HEK293 (cell line): ENCODE measurements around the gene NID1.

ENCODE experiments used
- CTCF ChIA-PET: fragments of 350-600 bp; formaldehyde crosslinking; extraction: SDS; loops from one replicate; lab custom pipeline; 2021; ENCODE audit warnings: antibody characterized with exemption; lab: Yijun Ruan, JAX
- POLR2A ChIA-PET: fragments of 300-600 bp; formaldehyde crosslinking; extraction: SDS; loops from one replicate; lab custom pipeline; 2020; ENCODE audit warnings: antibody characterized with exemption, inconsistent platforms; lab: Yijun Ruan, JAX
- H3K27ac ChIP-seq: fragments of 200-500 bp; sonication (Bioruptor generic); 2 replicates; pipeline ENCODE4 v1.5.1; 2014; ENCODE audit warnings: low read depth, low read length, control low read depth, inconsistent platforms; ENCODE audit errors: extremely low read depth
- H3K36me3 ChIP-seq, 2 experiments: fragments of 200-500 bp in 1 of 2; sonication (Bioruptor generic) in 1 of 2; 1 replicate in 1 of 2; 2 replicates in 1 of 2; pipeline ENCODE4 v1.5.1; 2014 to 2017; ENCODE audit warnings: inconsistent platforms in 2 of 2, low read length in 2 of 2; ENCODE audit not compliant: control insufficient read depth in 2 of 2, insufficient read depth in 1 of 2
- H3K4me1 ChIP-seq: fragments of 200-500 bp; sonication (Bioruptor generic); 2 replicates; pipeline ENCODE4 v1.5.1; 2014; ENCODE audit warnings: mild to moderate bottlenecking, low read length, inconsistent platforms; ENCODE audit not compliant: control insufficient read depth, insufficient read depth
- H3K4me3 ChIP-seq: 2 replicates; pipeline ENCODE4 v1.5.1; 2011; ENCODE audit warnings: low read depth, mild to moderate bottlenecking, control low read depth, low read length, moderate library complexity
- H3K9me3 ChIP-seq: fragments of 200-500 bp; sonication (Bioruptor generic); 2 replicates; pipeline ENCODE4 v1.5.1; 2014; ENCODE audit warnings: low read depth, low read length, inconsistent platforms; ENCODE audit not compliant: control insufficient read depth, insufficient read depth
- GLIS2 ChIP-seq: fragments of 450-650 bp; formaldehyde crosslinking; IDR thresholded peaks from 2 replicates; pipeline ENCODE4 v1.5.1; 2016; ENCODE audit warnings: missing biosample characterization, missing genetic modification characterization
- OSR2 ChIP-seq: fragments of 450-650 bp; formaldehyde crosslinking; IDR thresholded peaks from 2 replicates; pipeline ENCODE4 v1.5.1; 2016; ENCODE audit warnings: missing biosample characterization, missing genetic modification characterization
- OVOL3 ChIP-seq: fragments of 450-650 bp; formaldehyde crosslinking; IDR thresholded peaks from 2 replicates; pipeline ENCODE4 v1.5.1; 2016; ENCODE audit warnings: missing biosample characterization, missing genetic modification characterization
- PRDM1 ChIP-seq: fragments of 450-650 bp; formaldehyde crosslinking; IDR thresholded peaks from 2 replicates; pipeline ENCODE4; 2016; ENCODE audit warnings: missing biosample characterization, missing genetic modification characterization
- SP2 ChIP-seq: fragments of 450-650 bp; formaldehyde crosslinking; IDR thresholded peaks from 2 replicates; pipeline ENCODE4 v1.5.1; 2016; ENCODE audit warnings: missing biosample characterization, missing genetic modification characterization
- TCF7L2 ChIP-seq: IDR thresholded peaks from 2 replicates; pipeline ENCODE4 v1.6.1; 2011; ENCODE audit warnings: low read depth, mild to moderate bottlenecking, inconsistent platforms, low read length, moderate library complexity, borderline replicate concordance
- ZBTB1 ChIP-seq: fragments of 450-650 bp; formaldehyde crosslinking; IDR thresholded peaks from 2 replicates; pipeline ENCODE4 v1.5.1; 2016; ENCODE audit warnings: missing biosample characterization, missing genetic modification characterization
- ZBTB8A ChIP-seq: fragments of 450-650 bp; formaldehyde crosslinking; IDR thresholded peaks from 2 replicates; pipeline ENCODE4 v1.5.1; 2016; ENCODE audit warnings: missing biosample characterization, missing genetic modification characterization
- ZFHX2 ChIP-seq: fragments of 450-650 bp; formaldehyde crosslinking; conservative IDR thresholded peaks from 2 replicates; pipeline ENCODE4 v1.5.1; 2016; ENCODE audit warnings: missing biosample characterization, missing genetic modification characterization
- ZNF114 ChIP-seq: fragments of 450-650 bp; formaldehyde crosslinking; IDR thresholded peaks from 2 replicates; pipeline ENCODE4 v1.5.0; 2017; ENCODE audit warnings: missing biosample characterization, missing genetic modification characterization
- ZNF121 ChIP-seq: fragments of 450-650 bp; formaldehyde crosslinking; IDR thresholded peaks from 2 replicates; pipeline ENCODE4 v1.5.1; 2016; ENCODE audit warnings: missing biosample characterization, missing genetic modification characterization
- ZNF133 ChIP-seq: fragments of 450-650 bp; formaldehyde crosslinking; IDR thresholded peaks from 2 replicates; pipeline ENCODE4 v1.5.1; 2016; ENCODE audit warnings: missing biosample characterization, missing genetic modification characterization
- ZNF138 ChIP-seq: fragments of 450-650 bp; formaldehyde crosslinking; IDR thresholded peaks from 2 replicates; pipeline ENCODE4 v1.5.1; 2016; ENCODE audit warnings: missing biosample characterization, missing genetic modification characterization, borderline replicate concordance
- ZNF175 ChIP-seq: fragments of 450-650 bp; formaldehyde crosslinking; IDR thresholded peaks from 2 replicates; pipeline ENCODE4 v1.5.1; 2016; ENCODE audit warnings: missing biosample characterization, missing genetic modification characterization
- ZNF184 ChIP-seq: fragments of 450-650 bp; IDR thresholded peaks from 2 replicates; pipeline ENCODE4 v1.5.1; 2018; ENCODE audit warnings: missing biosample characterization, mild to moderate bottlenecking, missing genetic modification characterization
- ZNF202 ChIP-seq: fragments of 450-650 bp; formaldehyde crosslinking; IDR thresholded peaks from 2 replicates; pipeline ENCODE4 v1.5.1; 2016; ENCODE audit warnings: missing biosample characterization, missing genetic modification characterization, borderline replicate concordance
- ZNF529 ChIP-seq: fragments of 450-650 bp; formaldehyde crosslinking; IDR thresholded peaks from 2 replicates; pipeline ENCODE4 v1.5.1; 2017; ENCODE audit warnings: missing genetic modification characterization, missing biosample characterization; ENCODE audit not compliant: insufficient replicate concordance
- ZNF530 ChIP-seq: fragments of 450-650 bp; formaldehyde crosslinking; IDR thresholded peaks from 2 replicates; pipeline ENCODE4 v1.5.1; 2016; ENCODE audit warnings: low read depth, missing biosample characterization, missing genetic modification characterization
- ZNF76 ChIP-seq: fragments of 450-650 bp; formaldehyde crosslinking; IDR thresholded peaks from 2 replicates; pipeline ENCODE4; 2016; ENCODE audit warnings: low read depth, missing biosample characterization, missing genetic modification characterization, borderline replicate concordance
- ZNF843 ChIP-seq: fragments of 450-650 bp; formaldehyde crosslinking; IDR thresholded peaks from 2 replicates; pipeline ENCODE4 v1.5.1; 2016; ENCODE audit warnings: missing biosample characterization, missing genetic modification characterization
- TF ChIP-seq, protein P1 (sequence below): fragments of 450-650 bp; formaldehyde crosslinking; IDR thresholded peaks from 2 replicates; pipeline ENCODE4 v1.5.1; 2017; ENCODE audit warnings: missing biosample characterization, missing genetic modification characterization
- TF ChIP-seq, protein P2 (sequence below): fragments of 450-650 bp; formaldehyde crosslinking; IDR thresholded peaks from 2 replicates; pipeline ENCODE4 v1.5.1; 2016; ENCODE audit warnings: missing biosample characterization, missing genetic modification characterization
- TF ChIP-seq, protein P3 (sequence below): fragments of 450-650 bp; formaldehyde crosslinking; IDR thresholded peaks from 2 replicates; pipeline ENCODE4 v1.5.1; 2016; ENCODE audit warnings: missing biosample characterization, missing genetic modification characterization
- TF ChIP-seq, protein P4 (sequence below): fragments of 450-650 bp; formaldehyde crosslinking; conservative IDR thresholded peaks from 2 replicates; pipeline ENCODE4 v1.5.1; 2016; ENCODE audit warnings: low read depth, missing biosample characterization, missing genetic modification characterization

NID1 gene

DNA sequence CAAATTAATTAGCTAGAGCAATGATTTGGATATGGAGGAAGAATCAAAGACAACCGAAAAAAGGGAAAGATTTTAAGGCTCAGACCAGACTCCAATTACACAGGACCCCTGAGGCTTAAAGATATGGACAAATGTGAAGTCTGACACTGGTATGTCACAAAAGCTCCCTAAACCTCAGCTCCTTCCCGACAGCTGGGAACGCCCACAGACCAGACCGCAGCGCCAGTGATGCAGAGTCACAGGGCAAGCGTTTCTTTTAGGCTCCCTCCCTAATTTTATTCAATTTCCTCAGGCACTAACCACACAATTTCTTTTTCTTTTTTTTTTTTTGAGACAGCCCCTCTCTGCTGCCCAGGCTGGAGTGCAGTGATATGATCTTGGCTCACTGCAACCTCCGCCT is 40.2 kb downstream of the NID1 start:
- ChIA-PET POLR2A (interaction anchor here (0.6 to 0.7 kb wide), 2 partner anchors 45 to 50 kb away, joined by 3 to 5 read pairs; no protein-coding TSS in a partner anchor), CTCF (interaction anchor here (0.6 kb wide), 1 partner anchor 292 kb away, joined by 4 read pairs; no protein-coding TSS in a partner anchor)
- Histone ChIP-seq H3K27ac (no peak overlapping the region), H3K4me3 (no peak overlapping the region), H3K36me3 (peaks cover 33 to 86% of the 10 kb centered on the region in 2 experiments), H3K9me3 (no peaks in the 10 kb centered on the region), H3K4me1 (no peaks in the 10 kb centered on the region)
- TF ChIP-seq ZNF138 (tag by site-specific recombination) (no peak), ZNF133 (no peak), GLIS2 (no peak), ZBTB1 (tag by site-specific recombination) (no peak), ZNF843 (tag by site-specific recombination) (no peak), ZNF530 (tag by site-specific recombination) (no peak), OVOL3 (tag by site-specific recombination) (no peak), ZNF202 (tag by site-specific recombination) (no peak), ZNF175 (tag by site-specific recombination) (no peak), ZBTB8A (tag by site-specific recombination) (no peak), ZNF114 (no peak), ZNF76 (tag by site-specific recombination) (no peak), ZNF529 (no peak), TCF7L2 (no peak), SP2 (tag by site-specific recombination) (no peak)
- TF ChIP-seq, protein P1, sequence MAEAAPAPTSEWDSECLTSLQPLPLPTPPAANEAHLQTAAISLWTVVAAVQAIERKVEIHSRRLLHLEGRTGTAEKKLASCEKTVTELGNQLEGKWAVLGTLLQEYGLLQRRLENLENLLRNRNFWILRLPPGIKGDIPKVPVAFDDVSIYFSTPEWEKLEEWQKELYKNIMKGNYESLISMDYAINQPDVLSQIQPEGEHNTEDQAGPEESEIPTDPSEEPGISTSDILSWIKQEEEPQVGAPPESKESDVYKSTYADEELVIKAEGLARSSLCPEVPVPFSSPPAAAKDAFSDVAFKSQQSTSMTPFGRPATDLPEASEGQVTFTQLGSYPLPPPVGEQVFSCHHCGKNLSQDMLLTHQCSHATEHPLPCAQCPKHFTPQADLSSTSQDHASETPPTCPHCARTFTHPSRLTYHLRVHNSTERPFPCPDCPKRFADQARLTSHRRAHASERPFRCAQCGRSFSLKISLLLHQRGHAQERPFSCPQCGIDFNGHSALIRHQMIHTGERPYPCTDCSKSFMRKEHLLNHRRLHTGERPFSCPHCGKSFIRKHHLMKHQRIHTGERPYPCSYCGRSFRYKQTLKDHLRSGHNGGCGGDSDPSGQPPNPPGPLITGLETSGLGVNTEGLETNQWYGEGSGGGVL (tag by site-specific recombination) = no peak
- TF ChIP-seq, protein P2, sequence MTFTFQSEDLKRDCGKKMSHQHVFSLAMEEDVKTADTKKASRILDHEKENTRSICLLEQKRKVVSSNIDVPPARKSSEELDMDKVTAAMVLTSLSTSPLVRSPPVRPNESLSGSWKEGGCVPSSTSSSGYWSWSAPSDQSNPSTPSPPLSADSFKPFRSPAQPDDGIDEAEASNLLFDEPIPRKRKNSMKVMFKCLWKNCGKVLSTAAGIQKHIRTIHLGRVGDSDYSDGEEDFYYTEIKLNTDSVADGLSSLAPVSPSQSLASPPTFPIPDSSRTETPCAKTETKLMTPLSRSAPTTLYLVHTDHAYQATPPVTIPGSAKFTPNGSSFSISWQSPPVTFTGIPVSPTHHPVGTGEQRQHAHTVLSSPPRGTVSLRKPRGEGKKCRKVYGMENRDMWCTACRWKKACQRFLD (tag by site-specific recombination) = no peak

DNA sequence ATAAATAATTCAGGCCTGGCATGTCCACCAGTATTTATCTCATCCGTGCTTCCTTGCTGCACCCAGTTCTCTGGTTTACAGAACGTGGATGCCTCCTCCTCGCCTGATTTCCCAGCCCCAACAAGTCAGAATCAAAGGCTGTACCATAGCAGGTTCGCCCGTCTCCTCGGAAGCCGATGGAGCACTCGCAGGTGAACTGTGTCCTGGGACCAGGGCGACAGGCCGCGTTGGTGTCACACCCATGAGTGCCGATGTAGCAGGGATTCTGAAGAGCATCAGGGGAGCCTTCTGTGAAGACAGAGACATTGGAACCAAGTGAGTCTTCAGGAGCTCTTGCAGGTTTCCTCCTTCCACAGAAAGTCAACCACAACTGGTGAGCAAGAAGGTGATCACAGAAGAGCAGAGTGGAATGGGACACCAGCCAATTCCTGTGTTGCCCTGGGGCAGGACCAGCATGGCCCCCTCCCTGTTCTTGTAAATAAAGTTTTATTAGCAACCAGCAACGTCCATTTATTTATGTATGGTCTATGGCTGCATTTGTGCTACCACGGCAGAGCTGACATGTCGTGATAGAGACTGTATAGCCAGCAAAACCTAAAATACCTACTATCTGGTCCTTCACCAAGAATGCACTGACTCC is 40.8 kb downstream of the NID1 start:
- POLR2A ChIA-PET = interaction anchor here (0.6 kb wide), 1 partner anchor 49 kb away, joined by 3 read pairs; no protein-coding TSS in a partner anchor
- CTCF ChIA-PET = no interaction called here
- TF ChIP-seq ZNF121 (tag by site-specific recombination) = no peak
- TF ChIP-seq, protein P2 (tag by site-specific recombination) = no peak
- no peak for TF ChIP-seq ZNF529
- TF ChIP-seq OSR2 (tag by site-specific recombination) = no peak
- no peak for TF ChIP-seq ZNF184 (tag by site-specific recombination)
- TF ChIP-seq, protein P3, sequence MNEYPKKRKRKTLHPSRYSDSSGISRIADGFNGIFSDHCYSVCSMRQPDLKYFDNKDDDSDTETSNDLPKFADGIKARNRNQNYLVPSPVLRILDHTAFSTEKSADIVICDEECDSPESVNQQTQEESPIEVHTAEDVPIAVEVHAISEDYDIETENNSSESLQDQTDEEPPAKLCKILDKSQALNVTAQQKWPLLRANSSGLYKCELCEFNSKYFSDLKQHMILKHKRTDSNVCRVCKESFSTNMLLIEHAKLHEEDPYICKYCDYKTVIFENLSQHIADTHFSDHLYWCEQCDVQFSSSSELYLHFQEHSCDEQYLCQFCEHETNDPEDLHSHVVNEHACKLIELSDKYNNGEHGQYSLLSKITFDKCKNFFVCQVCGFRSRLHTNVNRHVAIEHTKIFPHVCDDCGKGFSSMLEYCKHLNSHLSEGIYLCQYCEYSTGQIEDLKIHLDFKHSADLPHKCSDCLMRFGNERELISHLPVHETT = no peak
- no peak for TF ChIP-seq PRDM1 (tag by site-specific recombination)
- TF ChIP-seq ZFHX2 (tag by site-specific recombination) = no peak
- TF ChIP-seq, protein P4, sequence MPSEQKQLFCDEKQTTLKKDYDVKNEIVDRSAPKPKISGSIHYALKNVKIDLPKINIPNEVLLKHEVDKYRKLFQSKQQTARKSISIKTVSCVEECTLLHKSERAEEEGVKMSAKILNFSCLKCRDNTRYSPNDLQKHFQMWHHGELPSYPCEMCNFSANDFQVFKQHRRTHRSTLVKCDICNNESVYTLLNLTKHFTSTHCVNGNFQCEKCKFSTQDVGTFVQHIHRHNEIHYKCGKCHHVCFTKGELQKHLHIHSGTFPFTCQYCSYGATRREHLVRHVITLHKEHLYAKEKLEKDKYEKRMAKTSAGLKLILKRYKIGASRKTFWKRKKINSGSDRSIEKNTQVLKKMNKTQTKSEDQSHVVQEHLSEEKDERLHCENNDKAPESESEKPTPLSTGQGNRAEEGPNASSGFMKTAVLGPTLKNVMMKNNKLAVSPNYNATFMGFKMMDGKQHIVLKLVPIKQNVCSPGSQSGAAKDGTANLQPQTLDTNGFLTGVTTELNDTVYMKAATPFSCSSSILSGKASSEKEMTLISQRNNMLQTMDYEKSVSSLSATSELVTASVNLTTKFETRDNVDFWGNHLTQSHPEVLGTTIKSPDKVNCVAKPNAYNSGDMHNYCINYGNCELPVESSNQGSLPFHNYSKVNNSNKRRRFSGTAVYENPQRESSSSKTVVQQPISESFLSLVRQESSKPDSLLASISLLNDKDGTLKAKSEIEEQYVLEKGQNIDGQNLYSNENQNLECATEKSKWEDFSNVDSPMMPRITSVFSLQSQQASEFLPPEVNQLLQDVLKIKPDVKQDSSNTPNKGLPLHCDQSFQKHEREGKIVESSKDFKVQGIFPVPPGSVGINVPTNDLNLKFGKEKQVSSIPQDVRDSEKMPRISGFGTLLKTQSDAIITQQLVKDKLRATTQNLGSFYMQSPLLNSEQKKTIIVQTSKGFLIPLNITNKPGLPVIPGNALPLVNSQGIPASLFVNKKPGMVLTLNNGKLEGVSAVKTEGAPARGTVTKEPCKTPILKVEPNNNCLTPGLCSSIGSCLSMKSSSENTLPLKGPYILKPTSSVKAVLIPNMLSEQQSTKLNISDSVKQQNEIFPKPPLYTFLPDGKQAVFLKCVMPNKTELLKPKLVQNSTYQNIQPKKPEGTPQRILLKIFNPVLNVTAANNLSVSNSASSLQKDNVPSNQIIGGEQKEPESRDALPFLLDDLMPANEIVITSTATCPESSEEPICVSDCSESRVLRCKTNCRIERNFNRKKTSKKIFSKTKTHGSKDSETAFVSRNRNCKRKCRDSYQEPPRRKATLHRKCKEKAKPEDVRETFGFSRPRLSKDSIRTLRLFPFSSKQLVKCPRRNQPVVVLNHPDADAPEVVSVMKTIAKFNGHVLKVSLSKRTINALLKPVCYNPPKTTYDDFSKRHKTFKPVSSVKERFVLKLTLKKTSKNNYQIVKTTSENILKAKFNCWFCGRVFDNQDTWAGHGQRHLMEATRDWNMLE (tag by site-specific recombination) = no peak

More for the DNA sequence above, 40.8 kb downstream of the NID1 start:
- Histone ChIP-seq H3K36me3 (peaks cover 32 to 86% of the 10 kb centered on the region in 2 experiments), H3K27ac (no peak overlapping the region), H3K4me3 (no peak overlapping the region), H3K4me1 (no peaks in the 10 kb centered on the region), H3K9me3 (no peaks in the 10 kb centered on the region)
